Upper lobe of left lung (tissue), 6 donors: ENCODE measurements around the gene WIF1. TPM values are rescaled to one million over a fixed set of nuclear protein-coding genes. Genes with fewer than 3 reads are reported as not detected.
A peak's percentile ranks its signal among the peaks of the same experiment; 100 is the strongest.

ENCODE experiments used
- ATAC-seq, 2 donors: fragments of 200-7000 bp; cut with Tn5 transposase; one replicate each; pipeline ENCODE4 v1.9.1; 2022; ENCODE audit warnings: mild to moderate bottlenecking in 2 of 2, moderate library complexity in 2 of 2; ENCODE audit not compliant: low FRiP score in 2 of 2
- DNase-seq, 2 donors: peaks; one replicate each; pipeline ENCODE4 v3.0.0-alpha.2; 2019 to 2020
- H3K27ac ChIP-seq, 4 donors: fragments of 200-600 bp; sonication (generic); one replicate each; pipeline ENCODE4 v1.5.1; 2016 to 2019
- H3K27me3 ChIP-seq, 4 donors: fragments of 200-600 bp; sonication (generic); one replicate each; pipeline ENCODE4 v1.5.1; 2017 to 2019
- H3K36me3 ChIP-seq, 4 donors: fragments of 200-600 bp; sonication (generic); one replicate each; pipeline ENCODE4 v1.5.1; 2016 to 2019
- H3K4me1 ChIP-seq, 4 donors: fragments of 200-600 bp; sonication (generic); one replicate each; pipeline ENCODE4 v1.5.1; 2018 to 2019
- H3K4me3 ChIP-seq, 4 donors: fragments of 200-600 bp; sonication (generic); one replicate each; pipeline ENCODE4 v1.5.1; 2017 to 2019; ENCODE audit warnings: mild to moderate bottlenecking in 2 of 4, moderate library complexity in 1 of 4
- H3K9me3 ChIP-seq, 4 donors: fragments of 200-600 bp; sonication (generic); one replicate each; pipeline ENCODE4 v1.5.1; 2018 to 2019
- CTCF ChIP-seq, 6 experiments: fragments of 450-650 bp in 4 of 6; fragments of 200-600 bp in 2 of 6; sonication (generic) in 2 of 6; IDR thresholded peaks; one replicate each; pipeline ENCODE4 v1.5.1; 2016 to 2019; ENCODE audit warnings: antibody characterized with exemption in 6 of 6
- EP300 ChIP-seq, 4 donors: sonication (generic); formaldehyde crosslinking; IDR thresholded peaks; one replicate each; pipeline ENCODE4 v1.5.1; 2017; ENCODE audit warnings: antibody characterized with exemption in 4 of 4, control low read depth in 2 of 4
- POLR2A ChIP-seq, 4 donors: fragments of 450-650 bp; IDR thresholded peaks; one replicate each; pipeline ENCODE4 v1.5.1; 2016 to 2017; ENCODE audit warnings: antibody characterized with exemption in 4 of 4, mild to moderate bottlenecking in 2 of 4
- POLR2AphosphoS5 ChIP-seq, 2 donors: sonication (generic); formaldehyde crosslinking; IDR thresholded peaks; one replicate each; pipeline ENCODE4 v1.5.1; 2017; ENCODE audit warnings: antibody characterized with exemption in 2 of 2
- WGBS, 2 donors: methylation state at CpG; one replicate each; pipeline ENCODE4 v1.1.5; 2017 to 2018; 5-methylcytosine and 5-hydroxymethylcytosine counted together
- total RNA-seq, 6 donors: library from RNA; depleted of rRNA in 4 of 6; stranded (reverse); fragments of >200 nt in 4 of 6; gene quantifications; one replicate each; pipeline versions ENCODE4 v1.1.0 to v1.2.1, GENCODE V29; 2016 to 2021
- donor health status: DM: no; HTN: no; CAD: no; lungs with moderate emphysema.
- donor health status: DM: no; HTN: yes; CAD: no; lungs with severe emphysema.

WIF1 gene
- total RNA-seq, 6 donors from 2014 or later = 32.6 to 250 (median 64.4) TPM

GRCh38 chr12:65123435-65124063 lies 2.4 kb upstream of the WIF1 start:
- DNase-seq (no peak), ATAC-seq (no peak)
- WGBS, 2 donors = 8 to 13% methylated on average over 8 of the region's 8 CpGs
- no peak for TF ChIP-seq POLR2AphosphoS5 (IDR thresholded peaks at IDR 0.05)
- TF ChIP-seq EP300 (IDR thresholded peaks at IDR 0.05) = no peak
- no peak for TF ChIP-seq POLR2A (IDR thresholded peaks at IDR 0.05)
- peak in 5 of 6 experiments; percentile 8 to 55 (median 44) for TF ChIP-seq CTCF (IDR thresholded peaks at IDR 0.05)
- Histone ChIP-seq H3K27ac (no peak overlapping the region), H3K27me3 (peaks cover 2 to 16% (median 6%) of the 10 kb centered on the region in 4 donors), H3K9me3 (no peaks in the 10 kb centered on the region), H3K36me3 (no peaks in the 10 kb centered on the region), H3K4me1 (peaks cover 9 to 18% (median 11%) of the 10 kb centered on the region in 4 donors), H3K4me3 (no peak overlapping the region)

- no peaks in the 10 kb centered on the region for H3K9me3 ChIP-seq
- no peaks in the 10 kb centered on the region for H3K36me3 ChIP-seq
- no peak for ATAC-seq
- no peak for TF ChIP-seq EP300 (IDR thresholded peaks at IDR 0.05)
- no peak for TF ChIP-seq CTCF (IDR thresholded peaks at IDR 0.05)
- TF ChIP-seq POLR2A (IDR thresholded peaks at IDR 0.05) = no peak
- no peak overlapping the region for H3K4me3 ChIP-seq
- WGBS, 2 donors = 75 to 81% methylated on average over 5 of the region's 5 CpGs
- peaks cover 2 to 16% (median 6%) of the 10 kb centered on the region in 4 donors for H3K27me3 ChIP-seq
- H3K27ac ChIP-seq = no peak overlapping the region
- H3K4me1 ChIP-seq = peaks cover 9 to 18% (median 11%) of the 10 kb centered on the region in 4 donors
- DNase-seq = no peak
Measured at GRCh38 chr12:65122703-65123102, 1.6 kb upstream of the WIF1 start.

- H3K36me3 ChIP-seq = no peaks in the 10 kb centered on the region
- ATAC-seq (no peak), DNase-seq (peak in 1 of 2 donors; percentile 65)
- TF ChIP-seq POLR2AphosphoS5 (IDR thresholded peaks at IDR 0.05) = no peak
- TF ChIP-seq EP300 (IDR thresholded peaks at IDR 0.05) = no peak
- no peak for TF ChIP-seq POLR2A (IDR thresholded peaks at IDR 0.05)
- no peak for TF ChIP-seq CTCF (IDR thresholded peaks at IDR 0.05)
- H3K4me3 ChIP-seq = peak overlapping the region in 2 of 4 donors; percentile 41 to 49
- H3K27me3 ChIP-seq = peaks cover 2 to 16% (median 6%) of the 10 kb centered on the region in 4 donors
- WGBS, 2 donors = 83 to 91% methylated on average over 34 of the region's 34 CpGs
- no peak overlapping the region for H3K27ac ChIP-seq
- peaks cover 9 to 18% (median 11%) of the 10 kb centered on the region in 4 donors for H3K4me1 ChIP-seq
- H3K9me3 ChIP-seq = no peaks in the 10 kb centered on the region
Measured at GRCh38 chr12:65121956-65122469, 908 bp upstream of the WIF1 start.

- H3K36me3 ChIP-seq = no peaks in the 10 kb centered on the region
- peaks cover 2 to 16% (median 6%) of the 10 kb centered on the region in 4 donors for H3K27me3 ChIP-seq
- no peaks in the 10 kb centered on the region for H3K9me3 ChIP-seq
- no peak for TF ChIP-seq EP300 (IDR thresholded peaks at IDR 0.05)
- no peak for TF ChIP-seq POLR2AphosphoS5 (IDR thresholded peaks at IDR 0.05)
- TF ChIP-seq CTCF (IDR thresholded peaks at IDR 0.05) = no peak
- no peak for TF ChIP-seq POLR2A (IDR thresholded peaks at IDR 0.05)
- peaks cover 9 to 18% (median 11%) of the 10 kb centered on the region in 4 donors for H3K4me1 ChIP-seq
- ATAC-seq (no peak), DNase-seq (no peak)
- WGBS, 2 donors = 70 to 78% methylated on average over 3 of the region's 3 CpGs
- H3K4me3 ChIP-seq = peak overlapping the region in 2 of 4 donors; percentile 9 to 54
- H3K27ac ChIP-seq = no peak overlapping the region
Measured at GRCh38 chr12:65119063-65119462, 2.0 kb downstream of the WIF1 start.
